Gastrocnemius medialis (tissue), 4 donors: ENCODE data around the gene PHF12. TPM values are rescaled to one million over a fixed set of nuclear protein-coding genes. Genes with fewer than 3 reads are reported as not detected.

ENCODE experiments used
- ATAC-seq, 2 donors: fragments of 150-250 bp; one replicate each; pipeline ENCODE4 v1.9.1; 2016
- DNase-seq, 2 donors: peaks; one replicate each; pipeline ENCODE4 v3.0.0-alpha.2; 2019
- H3K27ac ChIP-seq, 4 donors: fragments of 200-600 bp; sonication (generic); 1 replicate in 1 of 4; 2 replicates in 3 of 4; pipeline ENCODE4 v1.5.1; 2016 to 2018; ENCODE audit warnings: mild to moderate bottlenecking in 2 of 4, moderate library complexity in 1 of 4
- H3K27me3 ChIP-seq, 3 donors: fragments of 200-600 bp; sonication (generic) in 2 of 3; 1 replicate in 1 of 3; 2 replicates in 2 of 3; pipeline versions ENCODE4 v1.5.1 to v1.6.0; 2016 to 2019; ENCODE audit warnings: mild to moderate bottlenecking in 1 of 3, moderate library complexity in 1 of 3
- H3K36me3 ChIP-seq, 2 donors: fragments of 200-600 bp; sonication (generic) in 1 of 2; one replicate each; pipeline ENCODE4 v1.5.1; 2017 to 2018
- H3K4me1 ChIP-seq, 2 donors: fragments of 200-600 bp; sonication (generic) in 1 of 2; one replicate each; pipeline ENCODE4 v1.5.1; 2016 to 2017; ENCODE audit warnings: mild to moderate bottlenecking in 2 of 2
- H3K4me3 ChIP-seq, 4 donors: fragments of 200-600 bp; sonication (generic) in 3 of 4; 1 replicate in 1 of 4; 2 replicates in 3 of 4; pipeline ENCODE4 v1.5.1; 2016 to 2019; ENCODE audit warnings: mild to moderate bottlenecking in 2 of 4
- H3K9me3 ChIP-seq, 3 donors: fragments of 200-600 bp; sonication (generic) in 2 of 3; 1 replicate in 1 of 3; 2 replicates in 2 of 3; pipeline ENCODE4 v1.5.1; 2016 to 2019
- POLR2A ChIP-seq, 2 donors: fragments of 450-650 bp; IDR thresholded peaks; one replicate each; pipeline ENCODE4 v1.6.1; 2017; ENCODE audit warnings: antibody characterized with exemption in 2 of 2, mild to moderate bottlenecking in 2 of 2, moderate library complexity in 2 of 2
- in situ Hi-C, 4 donors: fragments of 200-750 bp; cut with MboI; loops; one replicate each; pipeline versions ENCODE4 v1.15.0 to v1.8.0; 2017; ENCODE audit warnings: low sequenced_read_pairs in 4 of 4
- intact Hi-C: fragments of 100-400 bp; cut with DNase I; formaldehyde crosslinking; loops from one replicate; pipeline ENCODE4 v1.15.1; 2023; ENCODE audit warnings: low total_unique reads
- total RNA-seq, 4 donors: library from RNA; depleted of rRNA; stranded (reverse); fragments of >200 nt; gene quantifications; one replicate each; pipeline versions ENCODE4 v1.1.0 to v1.2.3, GENCODE V29; 2016
- TF ChIP-seq, protein P1 (sequence below), 5 experiments: fragments of 450-650 bp in 3 of 5; fragments of 200-600 bp in 2 of 5; sonication (generic) in 2 of 5; IDR thresholded peaks in 4 of 5; conservative IDR thresholded peaks in 1 of 5; 1 replicate in 4 of 5; 2 replicates in 1 of 5; pipeline ENCODE4 v1.5.1; 2016 to 2019; ENCODE audit warnings: antibody characterized with exemption in 5 of 5, mild to moderate bottlenecking in 3 of 5, moderate library complexity in 3 of 5

The PHF12 gene
- total RNA-seq, 4 donors from 2014 or later, result 22.1 to 37.3 (median 24.2) TPM

GRCh38 chr17:28983286-28984230 lies 32.2 kb upstream of the PHF12 start:
- TF ChIP-seq, protein P1, sequence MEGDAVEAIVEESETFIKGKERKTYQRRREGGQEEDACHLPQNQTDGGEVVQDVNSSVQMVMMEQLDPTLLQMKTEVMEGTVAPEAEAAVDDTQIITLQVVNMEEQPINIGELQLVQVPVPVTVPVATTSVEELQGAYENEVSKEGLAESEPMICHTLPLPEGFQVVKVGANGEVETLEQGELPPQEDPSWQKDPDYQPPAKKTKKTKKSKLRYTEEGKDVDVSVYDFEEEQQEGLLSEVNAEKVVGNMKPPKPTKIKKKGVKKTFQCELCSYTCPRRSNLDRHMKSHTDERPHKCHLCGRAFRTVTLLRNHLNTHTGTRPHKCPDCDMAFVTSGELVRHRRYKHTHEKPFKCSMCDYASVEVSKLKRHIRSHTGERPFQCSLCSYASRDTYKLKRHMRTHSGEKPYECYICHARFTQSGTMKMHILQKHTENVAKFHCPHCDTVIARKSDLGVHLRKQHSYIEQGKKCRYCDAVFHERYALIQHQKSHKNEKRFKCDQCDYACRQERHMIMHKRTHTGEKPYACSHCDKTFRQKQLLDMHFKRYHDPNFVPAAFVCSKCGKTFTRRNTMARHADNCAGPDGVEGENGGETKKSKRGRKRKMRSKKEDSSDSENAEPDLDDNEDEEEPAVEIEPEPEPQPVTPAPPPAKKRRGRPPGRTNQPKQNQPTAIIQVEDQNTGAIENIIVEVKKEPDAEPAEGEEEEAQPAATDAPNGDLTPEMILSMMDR (IDR thresholded peaks at IDR 0.05 in 4 of 5, conservative IDR thresholded peaks at IDR 0.05 in 1 of 5), result no peak
- TF ChIP-seq POLR2A (IDR thresholded peaks at IDR 0.05), result no peak
- H3K27me3 ChIP-seq, result no peaks in the 10 kb centered on the region

DNA sequence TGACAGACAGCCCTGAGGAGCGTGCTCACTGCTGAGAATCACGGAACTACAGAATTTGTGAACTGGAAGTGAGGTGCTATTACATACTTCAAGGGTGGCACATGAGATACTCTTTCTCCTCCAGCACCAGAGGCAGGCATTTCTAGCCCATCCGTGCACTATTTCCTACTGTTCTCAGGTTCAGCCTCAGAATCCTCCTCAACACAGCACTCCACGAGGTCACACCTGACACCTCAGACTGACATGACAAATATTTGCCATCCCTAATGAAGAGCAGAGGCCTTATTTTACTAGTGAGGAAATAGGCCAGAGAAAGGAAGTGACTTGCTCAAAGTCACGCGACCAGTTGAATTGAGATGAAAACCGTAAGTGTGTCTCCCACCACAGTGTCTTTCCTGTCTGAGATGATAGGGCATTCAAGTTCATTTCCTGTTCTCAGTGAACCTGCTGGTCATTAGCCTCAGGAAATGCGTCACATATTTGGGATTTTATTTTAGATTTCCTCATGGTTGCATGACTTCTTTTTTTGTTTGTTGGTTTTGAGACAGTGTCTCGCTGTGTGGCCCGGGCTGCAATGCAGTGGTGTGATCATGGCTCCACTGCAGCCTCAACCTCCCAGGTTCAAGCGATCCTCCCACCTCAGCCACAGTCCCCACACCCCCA lies 30.9 kb upstream of the PHF12 start:
- no peak overlapping the region for H3K4me3 ChIP-seq
- no peaks in the 10 kb centered on the region for H3K9me3 ChIP-seq
- intact Hi-C loops (no loop called here), in situ Hi-C loops (no loop called here)
- peak overlapping the region; percentile 13 to 52 (median 45) for H3K27ac ChIP-seq
- DNase-seq (no peak), ATAC-seq (peak; percentile 60 to 77)
- H3K36me3 ChIP-seq, result no peaks in the 10 kb centered on the region
- TF ChIP-seq POLR2A (IDR thresholded peaks at IDR 0.05), result no peak
- TF ChIP-seq, protein P1 (IDR thresholded peaks at IDR 0.05 in 4 of 5, conservative IDR thresholded peaks at IDR 0.05 in 1 of 5), result no peak
- H3K27me3 ChIP-seq, result no peaks in the 10 kb centered on the region
- peaks cover 10 to 11% of the 10 kb centered on the region in 2 donors for H3K4me1 ChIP-seq

More at GRCh38 chr17:28983286-28984230, 32.2 kb upstream of the PHF12 start:
- H3K36me3 ChIP-seq, result no peaks in the 10 kb centered on the region
- H3K9me3 ChIP-seq, result no peaks in the 10 kb centered on the region
- H3K4me1 ChIP-seq, result peaks cover 11% of the 10 kb centered on the region in 2 donors
- no peak for DNase-seq
- in situ Hi-C loops, result no loop called here
- ATAC-seq, result no peak
- no peak overlapping the region for H3K27ac ChIP-seq
- no peak overlapping the region for H3K4me3 ChIP-seq
- intact Hi-C loops, result no loop called here

GRCh38 chr17:28978356-28978964 lies 27.1 kb upstream of the PHF12 start:
- Histone ChIP-seq H3K27ac (no peak overlapping the region), H3K9me3 (no peaks in the 10 kb centered on the region), H3K4me1 (peaks cover 0 to 11% of the 10 kb centered on the region in 2 donors), H3K4me3 (no peak overlapping the region), H3K27me3 (no peaks in the 10 kb centered on the region), H3K36me3 (no peaks in the 10 kb centered on the region)
- TF ChIP-seq, protein P1 (IDR thresholded peaks at IDR 0.05 in 4 of 5, conservative IDR thresholded peaks at IDR 0.05 in 1 of 5), result no peak
- no peak for TF ChIP-seq POLR2A (IDR thresholded peaks at IDR 0.05)
- in situ Hi-C loops, result no loop called here
- intact Hi-C loops, result no loop called here
- DNase-seq, result no peak
- no peak for ATAC-seq

DNA sequence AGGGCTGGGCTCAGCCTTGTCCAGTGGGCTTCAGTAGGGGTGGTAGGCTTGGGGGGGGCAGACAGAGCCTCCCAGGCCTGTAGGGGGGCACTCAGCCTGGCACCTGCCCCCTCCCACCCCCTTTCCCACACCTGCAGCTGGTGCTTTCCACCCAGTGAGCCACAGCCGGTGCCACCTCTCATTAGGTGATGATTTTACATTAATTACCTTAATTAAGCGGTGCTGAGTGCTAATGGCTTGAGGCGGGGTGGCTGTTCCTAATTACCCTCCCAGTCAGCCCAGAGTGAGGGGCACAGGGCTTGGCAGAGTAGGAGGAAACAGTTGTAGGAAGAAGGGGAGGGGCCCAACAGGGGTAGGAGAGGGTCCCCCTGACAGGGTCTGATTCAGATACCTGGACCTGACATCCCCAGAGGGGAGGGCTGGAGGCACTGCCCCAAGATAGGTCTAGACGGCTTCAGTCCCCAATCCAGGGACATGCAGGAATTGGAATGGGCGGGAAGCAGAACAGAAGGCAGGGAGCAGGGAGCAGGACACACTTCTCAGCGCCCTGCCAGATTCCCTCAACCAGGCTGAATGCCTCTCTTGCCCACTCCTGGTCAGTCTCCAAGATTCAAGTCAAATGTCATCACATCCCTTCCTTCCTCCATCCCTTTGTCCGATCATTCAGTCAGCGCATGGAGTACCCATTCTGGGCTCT lies 26.5 kb upstream of the PHF12 start:
- no peaks in the 10 kb centered on the region for H3K9me3 ChIP-seq
- no peak overlapping the region for H3K27ac ChIP-seq
- no peaks in the 10 kb centered on the region for H3K27me3 ChIP-seq
- no peak overlapping the region for H3K4me3 ChIP-seq
- in situ Hi-C loops, result no loop called here
- ATAC-seq, result no peak
- no peak for TF ChIP-seq POLR2A (IDR thresholded peaks at IDR 0.05)
- TF ChIP-seq, protein P1 (IDR thresholded peaks at IDR 0.05 in 4 of 5, conservative IDR thresholded peaks at IDR 0.05 in 1 of 5), result no peak
- H3K4me1 ChIP-seq, result peaks cover 0 to 9% of the 10 kb centered on the region in 2 donors
- DNase-seq, result no peak
- intact Hi-C loops, result no loop called here
- no peaks in the 10 kb centered on the region for H3K36me3 ChIP-seq
